Hepatocyte (in vitro differentiated cells): ENCODE results near the gene PEDS1. TPM values are rescaled to one million over a fixed set of nuclear protein-coding genes. Genes with fewer than 3 reads are reported as not detected.

Experiments
- DNase-seq: peaks from one replicate; pipeline ENCODE4 v3.0.0-alpha.2; 2016; ENCODE audit warnings: low spot score
- H2AFZ ChIP-seq: fragments of 200-600 bp; sonication (generic); 2 replicates; pipeline ENCODE4 v1.6.0; 2016; ENCODE audit warnings: antibody characterized with exemption, mild to moderate bottlenecking
- H3K27ac ChIP-seq: fragments of 200-600 bp; sonication (generic); 2 replicates; pipeline ENCODE4 v1.5.1; 2016; ENCODE audit warnings: mild to moderate bottlenecking
- H3K27me3 ChIP-seq: fragments of 200-600 bp; sonication (generic); 2 replicates; pipeline ENCODE4 v1.6.1; 2016
- H3K36me3 ChIP-seq: fragments of 200-600 bp; sonication (generic); replicated peaks from 2 replicates; pipeline ENCODE4 v1.5.1; 2016; ENCODE audit warnings: low read depth; ENCODE audit not compliant: insufficient read depth
- H3K4me1 ChIP-seq: fragments of 200-600 bp; sonication (generic); 2 replicates; pipeline ENCODE4 v1.5.1; 2016; ENCODE audit warnings: mild to moderate bottlenecking, moderate library complexity; ENCODE audit not compliant: insufficient read depth
- H3K4me2 ChIP-seq: fragments of 200-600 bp; sonication (generic); 2 replicates; pipeline ENCODE4 v1.6.0; 2016
- H3K4me3 ChIP-seq: fragments of 200-600 bp; sonication (generic); 2 replicates; pipeline ENCODE4 v1.5.1; 2016; ENCODE audit warnings: mild to moderate bottlenecking
- H3K79me2 ChIP-seq: fragments of 200-600 bp; sonication (generic); 2 replicates; pipeline ENCODE4 v1.6.0; 2017; ENCODE audit warnings: mild to moderate bottlenecking
- H3K9me2 ChIP-seq: fragments of 200-600 bp; sonication (generic); replicated peaks from 2 replicates; pipeline ENCODE4 v1.6.0; 2017; ENCODE audit warnings: mild to moderate bottlenecking; ENCODE audit not compliant: insufficient read depth
- H3K9me3 ChIP-seq: fragments of 200-600 bp; sonication (generic); 2 replicates; pipeline ENCODE4 v1.5.1; 2016; ENCODE audit warnings: low read depth, mild to moderate bottlenecking
- H4K20me1 ChIP-seq: fragments of 200-600 bp; sonication (generic); 2 replicates; pipeline ENCODE4 v1.6.0; 2016; ENCODE audit warnings: mild to moderate bottlenecking; ENCODE audit not compliant: insufficient read depth, poor library complexity, severe bottlenecking
- EZH2 ChIP-seq: fragments of 200-600 bp; sonication (generic); IDR thresholded peaks from 2 replicates; pipeline ENCODE4 v1.6.1; 2016; ENCODE audit warnings: antibody characterized with exemption, mild to moderate bottlenecking, borderline replicate concordance
- EZH2phosphoT487 ChIP-seq: fragments of 200-600 bp; sonication (generic); IDR thresholded peaks from one replicate; pipeline ENCODE4 v1.6.1; 2018; ENCODE audit warnings: antibody characterized with exemption, mild to moderate bottlenecking, low read depth, moderate library complexity; ENCODE audit not compliant: unreplicated experiment, severe bottlenecking
- WGBS: methylation state at CpG from one replicate; pipeline ENCODE4 v1.1.6; 2016; ENCODE audit warnings: low lambda C conversion rate; ENCODE audit errors: missing lambda C conversion rate; 5-methylcytosine and 5-hydroxymethylcytosine counted together
- polyA plus RNA-seq: library from polyadenylated mRNA; unstranded; fragments of >200 nt; fragmentation: Nextera tagmentation; extraction: Ambion mirVana; gene quantifications from 2 replicates; pipeline ENCODE4 v1.2.1, GENCODE V29; 2016
- total RNA-seq: library from RNA; depleted of rRNA; stranded (reverse); fragments of >200 nt; gene quantifications from 2 replicates; pipeline ENCODE4 v1.2.3, GENCODE V29; 2014
- TF ChIP-seq, protein P1 (sequence below): fragments of 200-600 bp; sonication (generic); IDR thresholded peaks from 2 replicates; pipeline ENCODE4 v1.5.1; 2016; ENCODE audit warnings: antibody characterized with exemption, mild to moderate bottlenecking; ENCODE audit not compliant: poor library complexity

PEDS1 gene
- total and polyA plus RNA-seq, 2 experiments from 2014 or later, result 24.5 to 46.2 TPM

DNA sequence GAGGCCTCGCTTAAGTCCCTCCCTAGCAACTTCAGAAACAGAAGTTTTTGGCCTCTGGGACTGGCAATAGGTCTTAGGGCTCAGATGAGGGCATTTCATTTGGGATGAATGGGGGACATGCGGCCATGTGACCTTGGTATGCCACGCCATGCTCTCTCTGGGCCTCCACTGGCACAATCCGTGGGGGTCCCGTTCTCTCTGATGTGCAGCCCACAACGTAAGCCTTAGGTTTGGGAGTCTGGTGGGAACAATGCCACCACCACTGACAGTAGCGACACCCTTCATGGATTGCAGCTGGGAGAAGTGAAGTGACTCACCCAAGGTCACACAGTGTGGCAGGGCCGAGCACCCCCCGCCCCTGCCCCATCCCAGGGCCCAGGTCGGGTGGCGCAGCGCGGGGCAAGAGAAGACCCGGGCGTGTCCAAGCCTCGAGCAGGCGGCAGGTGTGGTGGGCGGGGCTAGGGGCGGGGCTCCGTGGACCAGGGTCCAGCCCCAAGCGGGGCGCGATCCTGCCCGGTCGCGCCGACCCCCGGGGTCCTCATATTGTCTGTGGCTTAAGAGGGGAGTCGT is 36.2 kb upstream of the PEDS1 start:
- TF ChIP-seq, protein P1, sequence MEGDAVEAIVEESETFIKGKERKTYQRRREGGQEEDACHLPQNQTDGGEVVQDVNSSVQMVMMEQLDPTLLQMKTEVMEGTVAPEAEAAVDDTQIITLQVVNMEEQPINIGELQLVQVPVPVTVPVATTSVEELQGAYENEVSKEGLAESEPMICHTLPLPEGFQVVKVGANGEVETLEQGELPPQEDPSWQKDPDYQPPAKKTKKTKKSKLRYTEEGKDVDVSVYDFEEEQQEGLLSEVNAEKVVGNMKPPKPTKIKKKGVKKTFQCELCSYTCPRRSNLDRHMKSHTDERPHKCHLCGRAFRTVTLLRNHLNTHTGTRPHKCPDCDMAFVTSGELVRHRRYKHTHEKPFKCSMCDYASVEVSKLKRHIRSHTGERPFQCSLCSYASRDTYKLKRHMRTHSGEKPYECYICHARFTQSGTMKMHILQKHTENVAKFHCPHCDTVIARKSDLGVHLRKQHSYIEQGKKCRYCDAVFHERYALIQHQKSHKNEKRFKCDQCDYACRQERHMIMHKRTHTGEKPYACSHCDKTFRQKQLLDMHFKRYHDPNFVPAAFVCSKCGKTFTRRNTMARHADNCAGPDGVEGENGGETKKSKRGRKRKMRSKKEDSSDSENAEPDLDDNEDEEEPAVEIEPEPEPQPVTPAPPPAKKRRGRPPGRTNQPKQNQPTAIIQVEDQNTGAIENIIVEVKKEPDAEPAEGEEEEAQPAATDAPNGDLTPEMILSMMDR, result no peak
- TF ChIP-seq EZH2phosphoT487, result no peak
- TF ChIP-seq EZH2, result no peak
- Histone ChIP-seq H3K9me3 (no peaks in the 10 kb centered on the region), H3K9me2 (no peaks in the 10 kb centered on the region), H3K4me1 (peaks cover 33% of the 10 kb centered on the region), H3K4me3 (no peak overlapping the region), H3K27me3 (no peaks in the 10 kb centered on the region), H2AFZ (peak overlapping the region; percentile 63), H3K36me3 (no peaks in the 10 kb centered on the region), H3K4me2 (peak overlapping the region; percentile 77), H3K27ac (peak overlapping the region; percentile 100), H4K20me1 (peaks cover 25% of the 10 kb centered on the region), H3K79me2 (peaks cover 28% of the 10 kb centered on the region)
- peak; percentile 66 for DNase-seq
- WGBS, result 43% methylated on average over 26 of the region's 29 CpGs

DNA sequence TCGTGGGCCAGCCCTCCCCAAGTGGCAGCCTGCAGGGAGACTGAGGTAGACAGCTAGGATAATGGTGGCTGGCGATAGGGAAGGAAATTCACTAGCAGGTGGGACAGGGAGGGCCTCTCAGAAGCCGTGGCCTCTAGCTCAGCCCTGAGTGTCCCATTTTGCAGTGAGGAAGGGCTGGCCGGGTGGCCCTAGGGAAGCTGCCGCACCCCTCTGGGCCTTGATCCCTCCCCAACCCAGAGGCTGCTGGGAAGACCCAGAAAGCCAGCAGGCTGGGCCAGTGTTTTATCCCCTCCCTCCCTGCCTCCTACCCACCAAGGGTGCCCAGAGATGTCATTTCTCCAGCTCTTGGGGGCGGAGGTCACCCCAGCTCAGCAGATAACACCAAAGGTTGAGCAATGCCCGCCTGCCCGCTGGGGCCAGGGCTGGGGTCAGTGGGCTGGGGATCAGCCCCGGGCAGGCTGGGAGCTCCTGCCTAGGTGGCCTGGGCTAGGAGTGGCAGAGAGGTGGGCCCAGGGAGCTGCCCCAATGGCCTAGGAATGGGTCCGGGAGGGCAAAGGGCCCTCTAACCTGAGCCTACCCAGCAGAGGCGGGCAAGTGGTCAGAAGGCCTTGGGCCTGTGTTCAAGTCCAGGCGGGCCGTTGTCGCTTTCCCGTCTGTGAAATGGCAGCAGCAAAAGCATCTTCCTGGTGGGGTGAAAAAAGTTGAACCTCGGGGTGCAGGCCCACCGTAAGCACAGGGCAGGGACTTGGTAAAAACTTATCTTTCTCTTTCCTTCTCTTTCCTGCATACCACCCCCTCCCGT is 35.6 kb upstream of the PEDS1 start:
- H3K36me3 ChIP-seq, result no peaks in the 10 kb centered on the region
- peak overlapping the region; percentile 100 for H3K27ac ChIP-seq
- TF ChIP-seq EZH2phosphoT487 (no peak), EZH2 (no peak)
- TF ChIP-seq, protein P1, result no peak
- H3K9me2 ChIP-seq, result no peaks in the 10 kb centered on the region
- no peaks in the 10 kb centered on the region for H3K27me3 ChIP-seq
- H3K9me3 ChIP-seq, result no peaks in the 10 kb centered on the region
- H3K4me2 ChIP-seq, result no peak overlapping the region
- 79% methylated on average over 16 of the region's 18 CpGs for WGBS
- no peak overlapping the region for H2AFZ ChIP-seq
- H3K79me2 ChIP-seq, result peaks cover 21% of the 10 kb centered on the region
- peaks cover 26% of the 10 kb centered on the region for H3K4me1 ChIP-seq
- H4K20me1 ChIP-seq, result peaks cover 18% of the 10 kb centered on the region
- peak; percentile 46 for DNase-seq
- H3K4me3 ChIP-seq, result no peak overlapping the region

DNA sequence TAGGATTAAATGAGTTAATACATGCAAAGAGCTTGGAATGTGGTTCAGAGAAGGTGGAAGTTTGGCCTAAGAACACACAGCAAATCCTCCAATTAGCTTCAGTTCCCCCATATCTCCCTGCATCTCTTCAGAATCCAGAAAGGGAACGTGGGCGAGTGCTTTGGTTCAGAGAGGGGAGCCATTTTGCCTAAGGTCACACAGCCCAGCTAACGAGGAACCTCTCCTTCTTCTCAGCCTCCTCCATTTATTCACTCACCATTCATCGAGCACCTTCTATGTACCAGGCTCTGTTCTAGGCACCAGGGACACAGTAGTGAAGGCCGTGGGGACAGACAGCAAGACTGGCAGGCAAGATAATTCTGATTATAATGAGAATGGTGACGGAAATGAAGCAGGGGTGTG is 34.8 kb upstream of the PEDS1 start:
- no peaks in the 10 kb centered on the region for H3K36me3 ChIP-seq
- WGBS, result 99% methylated on average over 6 of the region's 6 CpGs
- H3K27ac ChIP-seq, result no peak overlapping the region
- DNase-seq, result no peak
- TF ChIP-seq, protein P1, result no peak
- no peak for TF ChIP-seq EZH2
- TF ChIP-seq EZH2phosphoT487, result no peak
- H3K9me3 ChIP-seq, result no peaks in the 10 kb centered on the region
- no peak overlapping the region for H2AFZ ChIP-seq
- no peaks in the 10 kb centered on the region for H3K27me3 ChIP-seq
- no peaks in the 10 kb centered on the region for H3K9me2 ChIP-seq
- H3K4me1 ChIP-seq, result peaks cover 18% of the 10 kb centered on the region
- peaks cover 14% of the 10 kb centered on the region for H3K79me2 ChIP-seq
- peaks cover 10% of the 10 kb centered on the region for H4K20me1 ChIP-seq
- no peak overlapping the region for H3K4me3 ChIP-seq
- H3K4me2 ChIP-seq, result no peak overlapping the region
